OCI-LY3 (cell line): Measurements from ENCODE around the gene DCT.

Source experiments
- EZH2phosphoT487 ChIP-seq: fragments of 200-600 bp; shearing (Covaris generic); IDR thresholded peaks from 2 replicates; pipeline ENCODE4 v1.6.1; 2018; ENCODE audit warnings: antibody characterized with exemption, mixed run types, low read depth
- TF ChIP-seq, protein P1 (sequence below): fragments of 200-600, 300-600 bp; sonication (generic); IDR thresholded peaks from 2 replicates; pipeline ENCODE4 v1.5.1; 2014; ENCODE audit warnings: antibody characterized with exemption, low read length, low read depth

DNA sequence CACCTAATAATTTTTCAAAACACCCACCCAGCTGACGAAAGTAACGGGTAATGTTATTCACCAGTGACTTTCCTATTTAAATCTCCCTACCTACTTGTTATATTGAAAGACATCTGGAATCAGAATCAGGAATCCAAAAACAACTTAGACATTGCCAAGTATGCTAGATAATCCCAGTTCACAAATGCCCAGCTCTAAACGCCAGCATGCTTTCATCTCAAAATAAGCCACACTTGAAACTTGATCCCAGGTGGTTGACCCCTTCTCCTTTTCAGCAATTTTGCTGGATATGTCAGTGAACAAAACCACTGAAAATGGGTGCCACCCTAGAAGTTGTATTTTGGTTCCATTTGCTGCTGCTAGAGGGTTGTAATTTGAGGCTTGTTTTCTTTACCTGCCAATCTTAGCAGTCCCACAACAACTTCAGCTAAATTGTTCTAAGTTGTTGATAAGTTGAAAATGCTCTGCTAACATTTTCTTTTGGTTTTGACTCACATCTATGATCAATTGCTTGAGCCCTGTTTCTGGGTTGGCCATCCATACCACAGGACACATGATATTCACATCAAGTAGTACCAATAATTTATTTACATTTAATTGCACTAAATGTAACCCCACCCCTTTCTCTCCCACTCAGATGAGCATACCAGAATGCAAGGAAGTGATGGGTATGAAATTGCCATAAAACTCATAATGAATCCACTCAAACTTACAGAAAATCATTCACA, 66.4 kb downstream of the DCT start:
- TF ChIP-seq, protein P1, sequence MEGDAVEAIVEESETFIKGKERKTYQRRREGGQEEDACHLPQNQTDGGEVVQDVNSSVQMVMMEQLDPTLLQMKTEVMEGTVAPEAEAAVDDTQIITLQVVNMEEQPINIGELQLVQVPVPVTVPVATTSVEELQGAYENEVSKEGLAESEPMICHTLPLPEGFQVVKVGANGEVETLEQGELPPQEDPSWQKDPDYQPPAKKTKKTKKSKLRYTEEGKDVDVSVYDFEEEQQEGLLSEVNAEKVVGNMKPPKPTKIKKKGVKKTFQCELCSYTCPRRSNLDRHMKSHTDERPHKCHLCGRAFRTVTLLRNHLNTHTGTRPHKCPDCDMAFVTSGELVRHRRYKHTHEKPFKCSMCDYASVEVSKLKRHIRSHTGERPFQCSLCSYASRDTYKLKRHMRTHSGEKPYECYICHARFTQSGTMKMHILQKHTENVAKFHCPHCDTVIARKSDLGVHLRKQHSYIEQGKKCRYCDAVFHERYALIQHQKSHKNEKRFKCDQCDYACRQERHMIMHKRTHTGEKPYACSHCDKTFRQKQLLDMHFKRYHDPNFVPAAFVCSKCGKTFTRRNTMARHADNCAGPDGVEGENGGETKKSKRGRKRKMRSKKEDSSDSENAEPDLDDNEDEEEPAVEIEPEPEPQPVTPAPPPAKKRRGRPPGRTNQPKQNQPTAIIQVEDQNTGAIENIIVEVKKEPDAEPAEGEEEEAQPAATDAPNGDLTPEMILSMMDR = no peak
- TF ChIP-seq EZH2phosphoT487 = no peak
